ENCODE results near the gene TEX13A.

DNA sequence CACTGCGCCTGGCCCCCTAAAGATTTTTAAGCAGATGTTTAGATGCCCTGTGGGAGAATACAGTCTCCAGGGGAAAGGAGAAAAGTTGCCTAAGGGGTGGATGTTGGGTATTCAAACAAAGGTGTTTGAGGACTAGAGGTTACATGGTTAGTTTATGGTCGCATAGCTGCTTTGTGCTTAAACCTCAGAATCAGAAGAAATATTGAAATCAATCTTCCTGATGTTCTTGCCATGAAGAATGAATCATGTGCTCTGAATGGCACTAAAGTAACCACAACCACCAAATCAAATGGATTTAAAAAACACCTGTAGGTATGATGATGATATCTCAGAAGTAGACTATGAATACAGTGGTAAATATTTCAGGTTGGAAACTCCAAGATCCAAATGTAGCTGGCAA is 42.7 kb upstream of the TEX13A start:
- TF ChIP-seq POLR2A (IDR thresholded peaks at IDR 0.05): no peak
- TF ChIP-seq, protein P1, sequence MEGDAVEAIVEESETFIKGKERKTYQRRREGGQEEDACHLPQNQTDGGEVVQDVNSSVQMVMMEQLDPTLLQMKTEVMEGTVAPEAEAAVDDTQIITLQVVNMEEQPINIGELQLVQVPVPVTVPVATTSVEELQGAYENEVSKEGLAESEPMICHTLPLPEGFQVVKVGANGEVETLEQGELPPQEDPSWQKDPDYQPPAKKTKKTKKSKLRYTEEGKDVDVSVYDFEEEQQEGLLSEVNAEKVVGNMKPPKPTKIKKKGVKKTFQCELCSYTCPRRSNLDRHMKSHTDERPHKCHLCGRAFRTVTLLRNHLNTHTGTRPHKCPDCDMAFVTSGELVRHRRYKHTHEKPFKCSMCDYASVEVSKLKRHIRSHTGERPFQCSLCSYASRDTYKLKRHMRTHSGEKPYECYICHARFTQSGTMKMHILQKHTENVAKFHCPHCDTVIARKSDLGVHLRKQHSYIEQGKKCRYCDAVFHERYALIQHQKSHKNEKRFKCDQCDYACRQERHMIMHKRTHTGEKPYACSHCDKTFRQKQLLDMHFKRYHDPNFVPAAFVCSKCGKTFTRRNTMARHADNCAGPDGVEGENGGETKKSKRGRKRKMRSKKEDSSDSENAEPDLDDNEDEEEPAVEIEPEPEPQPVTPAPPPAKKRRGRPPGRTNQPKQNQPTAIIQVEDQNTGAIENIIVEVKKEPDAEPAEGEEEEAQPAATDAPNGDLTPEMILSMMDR (IDR thresholded peaks at IDR 0.05): no peak
